Heart right ventricle (tissue), 16 donors: ENCODE results near the gene CFAP58. TPM values are rescaled to one million over a fixed set of nuclear protein-coding genes. Genes with fewer than 3 reads are reported as not detected.

ENCODE experiments used
- ATAC-seq, 8 donors: fragments of 200-7000 bp; cut with Tn5 transposase; one replicate each; pipeline ENCODE4 v1.9.1; 2020; ENCODE audit warnings: mild to moderate bottlenecking in 8 of 8, moderate library complexity in 8 of 8, moderate number of reproducible peaks in 1 of 8
- DNase-seq, 2 donors: peaks; one replicate each; pipeline ENCODE4 v3.0.0-alpha.2; 2020
- H3K27ac ChIP-seq, 10 donors: fragments of 200-600 bp; sonication (generic) in 2 of 10; one replicate each; pipeline versions ENCODE4 v1.5.0 to v1.8.0; 2020 to 2022; ENCODE audit warnings: mild to moderate bottlenecking in 3 of 10
- H3K27me3 ChIP-seq, 7 donors: fragments of 200-600 bp; one replicate each; pipeline ENCODE4 v1.8.0; 2021 to 2022; ENCODE audit warnings: mild to moderate bottlenecking in 2 of 7
- H3K36me3 ChIP-seq, 9 donors: fragments of 200-600 bp; sonication (generic) in 1 of 9; one replicate each; pipeline versions ENCODE4 v1.5.0 to v1.8.0; 2020 to 2022; ENCODE audit warnings: mild to moderate bottlenecking in 2 of 9
- H3K4me1 ChIP-seq, 9 donors: fragments of 200-600 bp; sonication (generic) in 1 of 9; one replicate each; pipeline versions ENCODE4 v1.5.0 to v1.8.0; 2020 to 2022; ENCODE audit warnings: mild to moderate bottlenecking in 4 of 9
- H3K4me3 ChIP-seq, 10 donors: fragments of 200-600 bp; sonication (generic) in 2 of 10; one replicate each; pipeline versions ENCODE4 v1.5.0 to v1.8.0; 2020 to 2022; ENCODE audit warnings: mild to moderate bottlenecking in 7 of 10, moderate library complexity in 2 of 10
- H3K9me3 ChIP-seq, 11 donors: fragments of 200-600 bp in 10 of 11; sonication (generic) in 2 of 11; one replicate each; pipeline versions ENCODE4 v1.5.0 to v1.8.0; 2013 to 2022; ENCODE audit warnings: mild to moderate bottlenecking in 2 of 11, control low read depth in 1 of 11, moderate library complexity in 1 of 11
- WGBS, 2 donors: extraction: QIAGEN DNeasy Blood & Tissue Kit; methylation state at CpG; one replicate each; pipeline ENCODE4 v1.1.7; 2013; ENCODE audit warnings: inconsistent platforms in 1 of 2; 5-methylcytosine and 5-hydroxymethylcytosine counted together
- intact Hi-C, 10 donors: fragments of 100-400 bp; cut with DNase I; formaldehyde crosslinking; loops; one replicate each; pipeline versions ENCODE4 v1.11.1 to v1.14.2; 2022
- polyA plus RNA-seq, 2 donors: library from polyadenylated mRNA; stranded (reverse); fragments of 200-250 nt; gene quantifications; one replicate each; pipeline ENCODE4 v1.2.3, GENCODE V29; 2013
- total RNA-seq, 10 donors: library from RNA; stranded (reverse); fragmentation: NEBNext Ultra II Directional in 3 of 10; extraction: Animal tissue kit (Norgen Biotek cat#: 25700) in 3 of 10; gene quantifications; one replicate each; pipeline versions ENCODE4 v1.2.1 to v1.2.4, GENCODE V29; 2021 to 2023
- TF ChIP-seq, protein P1 (sequence below), 9 donors: fragments of 200-600 bp; sonication (generic) in 2 of 9; IDR thresholded peaks; one replicate each; pipeline versions ENCODE4 v1.5.0 to v1.8.0; 2021 to 2022; ENCODE audit warnings: antibody characterized with exemption in 9 of 9, mild to moderate bottlenecking in 5 of 9, moderate library complexity in 1 of 9
- donor health status: Arrhythmogenic right ventricular cardiomyopathy.
- donor health status: ischemic (EF 13 %, LVEDD 7.1; RV severe dilation, severe dysfunction).
- donor health status: healthy with polysubstance abuse.
- donor health status: DM: no; HTN: yes; CAD: no.
- donor health status: DM: no; HTN: no; CAD: no.
- donor health status: ischemic (EF 25% LVEDD 6.9; RV normal size, moderate dysfunction).
- donor health status: ischemic (EF 25% LVEDD 5.7; RV mildly dilated, moderate dysfunction).
- donor health status: healthy.
- donor health status: DM: yes; HTN: yes; CAD: no.
- donor health status: Ischemic cardiomyopathy.
- donor health status: ischemic (EF 35%, LVEDD 5.7; RV mildly dilated, moderate dysfunction).
- donor health status: nonischemic (EF 11% LVEDD 7.7; RV severe dilation, severe dysfunction).
- donor health status: DM: yes; HTN: yes; CAD: no.
- donor health status: PGD.
- donor health status: ischemic (EF 29% LVEDD 5.4; RV normal size, mild dysfunction).
- donor health status: nonischemic (EF 23%, LVEDD 6.1; RV moderate dilation, normal function).

Gene CFAP58
- total and polyA plus RNA-seq, 12 donors = 0.58 to 5.8 (median 3.0) TPM

DNA sequence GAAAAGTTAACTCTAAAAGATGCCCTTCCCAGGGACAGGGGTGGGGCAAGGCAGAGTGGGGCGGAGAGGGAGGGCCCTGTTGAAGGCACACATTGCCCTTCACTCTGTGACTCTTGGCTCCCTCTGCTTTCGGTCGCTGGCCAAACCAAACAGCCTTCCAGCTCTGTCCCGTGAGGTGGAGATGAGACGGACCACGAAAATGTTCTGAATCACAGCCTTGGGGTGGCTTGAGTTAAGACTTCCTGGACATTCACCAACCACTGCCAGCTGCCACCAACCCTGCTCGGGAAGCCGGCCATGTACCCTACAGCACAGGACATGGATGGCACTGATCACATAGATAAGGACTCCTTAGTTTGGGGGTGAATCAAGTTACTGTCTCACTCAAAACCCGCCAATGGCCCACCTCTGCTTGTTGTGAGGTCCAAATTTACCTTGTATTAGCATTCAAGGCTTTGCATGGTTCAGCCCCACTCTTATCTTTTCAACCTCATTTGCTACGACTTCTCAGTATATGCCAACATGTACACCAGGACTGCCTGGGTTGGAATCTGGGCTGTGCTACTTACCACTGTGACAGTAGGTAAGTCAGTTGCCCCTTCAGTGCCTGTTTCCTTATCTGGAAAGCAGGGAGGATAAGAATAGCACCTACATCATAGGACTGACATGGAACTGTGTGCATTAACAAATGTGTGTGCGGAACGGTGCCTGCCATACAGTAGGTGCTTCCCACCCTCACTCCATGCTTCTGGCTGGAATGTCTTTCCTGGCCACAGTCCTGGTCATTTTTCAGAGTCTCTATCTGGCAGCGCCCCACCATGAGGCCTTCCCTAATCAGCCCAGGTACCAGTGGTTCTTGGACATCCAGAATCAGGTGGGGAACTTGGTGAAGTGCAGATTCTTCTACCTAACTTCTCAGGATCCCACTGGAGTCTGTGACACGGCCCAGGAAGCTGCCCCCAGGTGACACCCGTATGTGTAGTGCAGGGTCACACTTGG is 43.4 kb upstream of the CFAP58 start:
- no peaks in the 10 kb centered on the region for H3K27me3 ChIP-seq
- 48% methylated on average over 15 of the region's 15 CpGs for WGBS, 2 donors
- H3K9me3 ChIP-seq = no peaks in the 10 kb centered on the region
- H3K4me1 ChIP-seq = peaks cover 28 to 100% (median 75%) of the 10 kb centered on the region in 9 donors
- no peak overlapping the region for H3K4me3 ChIP-seq
- ATAC-seq = peak; percentile 72 to 89 (median 84)
- peaks cover 6 to 66% (median 22%) of the 10 kb centered on the region in 9 donors for H3K36me3 ChIP-seq
- intact Hi-C loops = loop anchor here in 5 of 10 donors (1.0 to 5.0 kb wide), 3 partner anchors 29 to 37 kb away; no protein-coding TSS in a partner anchor
- H3K27ac ChIP-seq = peak overlapping the region; percentile 76 to 95 (median 86)
- DNase-seq = peak; percentile 73 to 79
- TF ChIP-seq, protein P1, sequence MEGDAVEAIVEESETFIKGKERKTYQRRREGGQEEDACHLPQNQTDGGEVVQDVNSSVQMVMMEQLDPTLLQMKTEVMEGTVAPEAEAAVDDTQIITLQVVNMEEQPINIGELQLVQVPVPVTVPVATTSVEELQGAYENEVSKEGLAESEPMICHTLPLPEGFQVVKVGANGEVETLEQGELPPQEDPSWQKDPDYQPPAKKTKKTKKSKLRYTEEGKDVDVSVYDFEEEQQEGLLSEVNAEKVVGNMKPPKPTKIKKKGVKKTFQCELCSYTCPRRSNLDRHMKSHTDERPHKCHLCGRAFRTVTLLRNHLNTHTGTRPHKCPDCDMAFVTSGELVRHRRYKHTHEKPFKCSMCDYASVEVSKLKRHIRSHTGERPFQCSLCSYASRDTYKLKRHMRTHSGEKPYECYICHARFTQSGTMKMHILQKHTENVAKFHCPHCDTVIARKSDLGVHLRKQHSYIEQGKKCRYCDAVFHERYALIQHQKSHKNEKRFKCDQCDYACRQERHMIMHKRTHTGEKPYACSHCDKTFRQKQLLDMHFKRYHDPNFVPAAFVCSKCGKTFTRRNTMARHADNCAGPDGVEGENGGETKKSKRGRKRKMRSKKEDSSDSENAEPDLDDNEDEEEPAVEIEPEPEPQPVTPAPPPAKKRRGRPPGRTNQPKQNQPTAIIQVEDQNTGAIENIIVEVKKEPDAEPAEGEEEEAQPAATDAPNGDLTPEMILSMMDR (IDR thresholded peaks at IDR 0.05) = no peak

DNA sequence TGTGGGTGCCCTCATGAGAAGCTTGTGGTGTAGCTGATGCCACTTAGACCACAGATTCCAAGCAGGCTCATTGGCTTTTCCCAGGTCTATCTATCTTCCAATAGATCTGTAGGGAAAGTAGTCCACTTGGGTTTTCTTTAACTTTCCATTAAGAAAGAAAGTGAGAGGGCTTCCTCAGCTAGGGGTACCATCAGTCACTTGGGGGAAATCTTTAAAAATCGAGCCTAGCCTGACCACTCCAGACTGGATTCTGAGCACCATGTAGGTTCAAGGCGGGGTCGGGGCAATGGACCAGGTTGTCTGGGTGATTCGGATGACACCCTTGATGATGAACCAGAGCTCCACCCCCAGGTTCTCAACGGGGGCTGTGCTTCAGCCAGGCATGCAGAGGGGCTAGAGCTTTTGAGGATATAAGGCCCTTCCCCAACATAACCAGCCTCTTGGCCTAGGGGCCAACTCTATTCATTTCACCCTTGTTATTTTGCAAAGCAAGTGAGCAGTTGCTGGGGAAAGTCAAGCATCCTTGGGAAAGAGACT is 42.4 kb upstream of the CFAP58 start:
- ATAC-seq (no peak), DNase-seq (no peak)
- Histone ChIP-seq H3K4me3 (no peak overlapping the region), H3K27ac (peak overlapping the region; percentile 76 to 95 (median 86)), H3K36me3 (peaks cover 9 to 75% (median 26%) of the 10 kb centered on the region in 9 donors), H3K27me3 (no peaks in the 10 kb centered on the region), H3K4me1 (peaks cover 24 to 97% (median 72%) of the 10 kb centered on the region in 9 donors), H3K9me3 (no peaks in the 10 kb centered on the region)
- intact Hi-C loops = no loop called here
- TF ChIP-seq, protein P1 (IDR thresholded peaks at IDR 0.05) = no peak
- 83 to 84% methylated on average over 5 of the region's 5 CpGs for WGBS, 2 donors

DNA sequence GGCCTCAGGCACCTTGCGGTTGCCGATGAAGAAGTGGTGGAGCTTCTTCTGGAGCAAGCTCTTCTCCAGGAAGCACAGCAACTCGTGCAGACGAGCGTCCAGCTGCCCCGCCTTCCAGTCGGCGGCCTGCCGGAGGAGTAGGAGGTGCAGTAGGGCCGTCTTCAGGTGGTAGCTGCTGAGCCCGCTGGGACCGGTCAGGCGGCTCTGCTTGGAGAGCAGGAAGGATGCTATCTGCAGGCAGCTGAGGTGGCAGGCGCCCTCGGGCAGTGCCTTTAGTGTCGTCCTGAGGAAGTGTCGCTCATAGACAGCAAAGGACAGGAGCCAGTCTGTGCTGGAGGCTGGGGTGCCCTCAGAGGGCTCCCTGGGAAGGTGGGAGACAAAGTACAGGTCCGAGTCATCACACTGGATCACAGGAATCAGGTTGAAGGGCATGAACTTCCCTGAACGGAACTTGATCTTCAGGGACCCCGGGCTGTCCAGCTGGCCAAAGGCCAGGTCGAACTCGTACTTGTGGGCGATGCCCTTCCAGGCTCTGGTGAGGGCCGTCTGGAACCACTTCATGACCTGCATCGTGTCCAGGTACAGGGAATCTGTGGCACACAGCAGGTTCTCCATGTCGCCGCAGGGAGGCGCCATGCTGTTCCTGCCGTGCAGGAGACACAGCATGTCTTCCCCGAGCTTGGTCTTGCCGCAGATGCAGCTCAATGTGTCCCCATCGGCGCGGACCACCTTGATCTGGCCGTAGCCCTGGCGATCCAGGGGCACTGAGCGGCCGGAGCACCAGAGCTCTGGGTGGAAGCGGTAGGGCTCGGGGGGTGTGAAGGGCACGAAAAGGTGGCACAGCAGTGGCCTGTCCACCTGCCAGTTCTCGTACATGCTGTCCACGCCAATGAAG is 38.8 kb upstream of the CFAP58 start:
- Histone ChIP-seq H3K27ac (peak overlapping the region in 3 of 10 donors; percentile 0 to 41 (median 15)), H3K36me3 (peaks cover 9 to 85% (median 26%) of the 10 kb centered on the region in 9 donors), H3K4me3 (no peak overlapping the region), H3K9me3 (no peaks in the 10 kb centered on the region), H3K27me3 (no peaks in the 10 kb centered on the region), H3K4me1 (peaks cover 48 to 97% (median 83%) of the 10 kb centered on the region in 9 donors)
- ATAC-seq = no peak
- WGBS, 2 donors = 83 to 85% methylated on average over 43 of the region's 43 CpGs
- TF ChIP-seq, protein P1 (IDR thresholded peaks at IDR 0.05) = no peak
- DNase-seq = no peak
- intact Hi-C loops = no loop called here
